GM18508 (cell line): Measurements from ENCODE around the gene PUSL1.

Experiments
- ATAC-seq: cut with Tn5 transposase; IDR thresholded peaks from one replicate; pipeline ENCODE4 v1.9.1; 2021; ENCODE audit warnings: moderate number of reproducible peaks; ENCODE audit not compliant: insufficient read depth, unreplicated experiment

The PUSL1 gene

GRCh38 chr1:1307923-1308755 is at the start of gene PUSL1, which contains the start of gene ACAP3:
Gene PUSL1, plus strand, starts transcription at chr1:1308597. Its CDS starts 47 bp downstream, at chr1:1308644.
Gene ACAP3, minus strand, starts transcription at chr1:1307930. Its CDS starts 115 bp downstream, at chr1:1307815.
- no peak for ATAC-seq

DNA sequence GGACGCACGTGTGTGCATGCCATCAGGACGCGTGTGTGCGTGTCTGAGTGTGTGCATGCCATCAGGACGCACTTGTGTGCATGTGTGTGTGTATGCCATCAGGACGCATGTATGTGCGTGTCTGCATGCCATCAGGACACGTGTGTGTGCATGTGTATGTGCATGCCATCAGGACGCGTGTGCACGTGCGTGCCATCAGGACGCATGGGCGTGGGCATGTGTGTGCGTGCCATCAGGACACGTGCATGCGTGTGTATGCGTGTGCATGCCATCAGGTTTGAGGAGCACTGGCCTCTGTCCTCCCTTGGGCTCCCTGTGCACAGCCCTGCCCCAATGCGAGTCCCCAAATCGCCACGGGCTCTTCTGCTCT is 49.3 kb upstream of the PUSL1 start:
- no peak for ATAC-seq

- ATAC-seq = no peak
These were observed 48.9 kb upstream of the PUSL1 start for GRCh38 chr1:1259540-1259939.

DNA sequence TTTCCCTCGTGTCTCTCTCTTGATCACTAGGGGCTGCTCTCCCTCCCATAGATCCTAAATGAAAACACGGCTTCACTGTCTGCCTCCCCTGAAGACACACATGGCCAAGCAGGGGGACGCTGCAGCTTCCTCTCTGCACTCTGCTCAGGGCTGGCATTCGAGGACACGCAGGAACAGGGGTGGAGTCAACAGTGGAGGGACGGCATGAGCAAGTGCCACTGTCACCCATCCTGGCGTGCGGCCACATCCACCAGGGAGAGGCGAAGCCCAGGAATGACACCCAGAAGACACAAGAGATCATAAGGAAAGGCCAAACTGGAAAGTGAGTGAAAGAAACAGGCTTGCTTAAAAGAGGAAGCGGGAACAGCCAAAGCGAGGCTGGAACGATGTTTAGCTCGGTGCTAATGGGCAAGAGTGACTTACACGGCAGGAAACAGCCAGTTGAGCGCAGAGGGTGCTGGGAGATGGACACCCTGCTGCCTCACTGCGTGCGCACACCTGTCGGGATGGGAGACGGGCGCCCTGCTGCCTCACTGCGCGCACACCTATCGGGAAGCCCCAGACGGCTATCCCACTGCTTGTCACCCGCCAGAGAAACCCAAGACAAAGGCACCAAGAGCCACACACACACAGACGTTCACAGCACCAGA is 48.3 kb upstream of the PUSL1 start:
- ATAC-seq = no peak

- ATAC-seq = no peak
These were observed 47.4 kb upstream of the PUSL1 start for GRCh38 chr1:1260843-1261560.

DNA sequence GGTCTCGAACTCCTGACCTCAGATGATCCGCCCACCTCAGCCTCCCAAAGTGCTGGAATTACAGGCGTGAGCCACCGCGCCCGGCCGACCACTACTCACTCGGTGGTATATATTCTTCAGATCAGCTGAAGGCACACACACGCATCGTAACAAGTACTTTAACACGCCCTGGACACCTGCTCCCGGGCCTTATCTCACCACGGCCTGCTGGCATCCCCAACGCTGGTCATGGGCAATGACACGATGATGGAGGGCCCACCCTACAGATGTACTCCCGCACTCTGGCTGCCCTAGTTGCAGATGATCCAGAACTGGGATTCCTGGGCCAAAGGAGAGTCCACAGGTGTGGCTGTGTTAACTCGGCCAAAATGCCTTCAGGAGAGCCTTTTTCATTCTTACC is 46.3 kb upstream of the PUSL1 start:
- no peak for ATAC-seq

GRCh38 chr1:1262758-1263157 is 45.6 kb upstream of the PUSL1 start:
- ATAC-seq = no peak

DNA sequence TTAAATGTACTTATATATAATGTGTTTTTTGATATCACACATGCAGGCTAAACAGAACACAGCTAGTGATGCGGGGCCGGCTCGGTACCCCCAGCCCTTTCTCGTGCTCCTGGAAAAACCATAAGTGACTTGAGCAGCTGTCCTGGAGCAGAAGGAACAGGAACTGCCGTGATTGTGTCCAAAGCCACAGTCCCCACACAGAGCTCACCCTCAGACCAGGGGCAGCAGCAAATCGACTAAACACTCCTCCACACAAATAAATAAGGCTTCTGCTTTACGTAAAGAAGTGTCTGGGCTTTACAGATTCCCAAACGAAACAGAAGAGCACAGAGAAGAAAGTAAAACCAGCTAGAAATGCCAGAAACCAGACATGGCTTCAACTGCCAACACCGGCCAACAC is 44.4 kb upstream of the PUSL1 start:
- ATAC-seq = no peak

DNA sequence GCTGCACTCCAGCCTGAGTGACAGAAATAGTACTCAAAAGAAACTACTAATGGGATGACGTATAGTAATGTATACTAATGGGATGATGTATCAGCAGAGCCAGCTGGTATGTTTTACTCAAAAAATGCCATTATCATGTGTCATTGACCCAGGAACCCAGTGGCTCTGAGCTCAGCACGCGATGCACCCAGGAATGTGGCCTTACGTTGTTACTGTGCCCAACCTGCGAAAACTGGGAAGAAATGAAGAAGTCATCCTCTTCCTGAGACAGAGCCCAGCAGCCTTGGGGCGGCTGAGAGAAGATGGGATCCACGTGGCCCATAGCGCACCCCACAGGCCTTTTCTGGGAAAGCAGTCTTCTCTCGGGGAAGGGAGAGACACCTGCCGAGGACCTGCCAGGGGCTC is 43.5 kb upstream of the PUSL1 start:
- no peak for ATAC-seq

DNA sequence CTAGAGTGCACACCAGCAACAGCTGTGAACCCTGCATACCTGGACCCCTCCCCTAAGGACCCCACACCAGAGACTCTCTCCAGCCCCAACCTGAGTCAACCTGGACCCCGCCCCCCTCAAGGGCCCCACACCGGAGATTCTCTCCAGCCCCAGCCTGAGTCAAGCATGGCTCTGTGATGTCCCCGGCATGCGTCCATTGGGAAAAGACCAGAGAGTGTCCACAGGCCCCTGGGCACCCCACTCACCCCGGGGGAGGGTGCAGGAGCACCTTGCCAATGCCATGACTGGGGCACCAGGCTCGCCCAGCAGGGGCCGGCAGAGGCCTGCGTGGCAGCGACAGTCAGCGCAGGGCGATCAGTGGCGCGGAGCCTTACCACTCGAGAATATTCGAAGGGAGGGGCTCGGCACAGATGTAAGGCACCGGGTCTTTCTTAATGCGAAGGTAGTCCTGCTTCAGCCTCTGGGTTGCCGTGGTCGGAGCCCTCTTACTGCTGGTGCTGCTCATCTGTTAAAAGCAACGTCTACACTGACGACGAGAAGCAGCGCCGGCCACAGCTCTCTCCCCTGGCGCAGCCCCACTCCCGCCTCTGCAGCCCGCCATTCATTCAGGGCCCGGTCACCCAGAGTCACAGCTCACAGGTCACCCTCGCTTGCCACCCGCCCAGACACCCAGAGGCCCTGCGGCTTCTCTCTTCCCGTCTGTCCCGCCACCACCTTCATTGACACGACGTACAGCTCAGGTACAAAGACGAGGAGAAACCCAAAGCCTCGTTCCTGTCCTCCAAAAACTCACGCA is 40.7 kb upstream of the PUSL1 start:
- no peak for ATAC-seq

GRCh38 chr1:1268284-1268682 is 40.1 kb upstream of the PUSL1 start:
- ATAC-seq = no peak

DNA sequence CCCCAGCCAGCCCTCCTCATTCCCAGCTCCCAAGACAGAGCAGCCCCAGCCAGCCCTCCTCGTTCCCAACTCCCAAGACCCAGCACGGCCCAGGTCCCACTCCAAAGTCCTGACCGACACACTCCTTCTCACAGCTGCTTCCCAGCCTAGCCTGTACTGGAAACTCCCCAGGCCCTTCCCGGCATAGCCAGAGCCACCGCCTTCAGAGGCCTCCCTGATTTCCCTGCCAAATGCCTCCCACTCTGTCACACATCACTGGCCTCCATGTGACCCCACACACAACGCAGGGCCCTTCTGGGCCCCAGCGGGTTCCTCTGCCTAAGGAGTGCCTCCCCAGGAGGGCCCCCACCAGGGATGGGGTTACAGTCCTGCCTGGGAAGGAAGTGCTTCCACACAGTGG is 37.6 kb upstream of the PUSL1 start:
- ATAC-seq = no peak

- no peak for ATAC-seq
These were observed 35.8 kb upstream of the PUSL1 start for GRCh38 chr1:1272341-1273208.

GRCh38 chr1:1273209-1273511 is 35.2 kb upstream of the PUSL1 start:
- no peak for ATAC-seq

- ATAC-seq = no peak
These were observed 34.7 kb upstream of the PUSL1 start, which contains the start of gene UBE2J2 for GRCh38 chr1:1273512-1274298. Gene UBE2J2, minus strand, starts transcription at chr1:1273854. Its CDS starts 5,862 bp downstream, at chr1:1267992.

- no peak for ATAC-seq
These were observed 34.0 kb upstream of the PUSL1 start for GRCh38 chr1:1274299-1274930.

- ATAC-seq = no peak
These were observed 33.4 kb upstream of the PUSL1 start for GRCh38 chr1:1274931-1275431.

GRCh38 chr1:1275836-1276235 is 32.6 kb upstream of the PUSL1 start:
- no peak for ATAC-seq
